Activated CD4-positive, alpha-beta memory T cell treated with anti-CD3 and anti-CD28 coated beads for 36 hours (primary cell): ENCODE results near the gene EPB41L4B. TPM values are rescaled to one million over a fixed set of nuclear protein-coding genes. Genes with fewer than 3 reads are reported as not detected.
"Not testable (repeated sequence)": the region's sequence is repeated elsewhere in the genome, so short reads cannot be mapped to it uniquely, and the experiment has no call there.

Source experiments
- CTCF ChIA-PET: fragments of 350-600 bp; sonication (Branson Sonifier 250); formaldehyde crosslinking; loops from one replicate; lab custom pipeline; 2021; ENCODE audit warnings: antibody characterized with exemption, inconsistent platforms; lab: Charles Lee
- POLR2A ChIA-PET: fragments of 350-600 bp; sonication (Branson Sonifier 250); formaldehyde crosslinking; loops from one replicate; lab custom pipeline; 2021; ENCODE audit warnings: antibody characterized with exemption; lab: Charles Lee
- DNase-seq: peaks from one replicate; pipeline ENCODE4 v3.0.0-alpha.2; 2020
- H3K27ac Mint-ChIP-seq: one replicate; pipeline ENCODE4 v1.8.0; 2021; ENCODE audit warnings: mixed read lengths
- H3K27me3 Mint-ChIP-seq: one replicate; pipeline ENCODE4 v1.8.0; 2021; ENCODE audit warnings: mixed read lengths
- H3K36me3 Mint-ChIP-seq: one replicate; pipeline ENCODE4 v1.8.0; 2021; ENCODE audit warnings: mixed read lengths
- H3K4me1 Mint-ChIP-seq: one replicate; pipeline ENCODE4 v1.8.0; 2021; ENCODE audit warnings: low read depth, mixed read lengths
- H3K4me3 Mint-ChIP-seq: one replicate; pipeline ENCODE4 v1.8.0; 2021; ENCODE audit warnings: mild to moderate bottlenecking, mixed read lengths
- H3K9me3 Mint-ChIP-seq: one replicate; pipeline ENCODE4 v1.8.0; 2021; ENCODE audit warnings: mixed read lengths
- intact Hi-C: fragments of 100-400 bp; cut with micrococcal nuclease; formaldehyde crosslinking; loops from one replicate; pipeline ENCODE4 v1.15.1; 2023
- total RNA-seq, 2 experiments: library from RNA; stranded (reverse); gene quantifications; one replicate each; pipeline ENCODE4 v1.2.3, GENCODE V29; 2021

The EPB41L4B gene
- total RNA-seq, 2 experiments from 2014 or later, result 0.17 to 0.21 TPM

DNA sequence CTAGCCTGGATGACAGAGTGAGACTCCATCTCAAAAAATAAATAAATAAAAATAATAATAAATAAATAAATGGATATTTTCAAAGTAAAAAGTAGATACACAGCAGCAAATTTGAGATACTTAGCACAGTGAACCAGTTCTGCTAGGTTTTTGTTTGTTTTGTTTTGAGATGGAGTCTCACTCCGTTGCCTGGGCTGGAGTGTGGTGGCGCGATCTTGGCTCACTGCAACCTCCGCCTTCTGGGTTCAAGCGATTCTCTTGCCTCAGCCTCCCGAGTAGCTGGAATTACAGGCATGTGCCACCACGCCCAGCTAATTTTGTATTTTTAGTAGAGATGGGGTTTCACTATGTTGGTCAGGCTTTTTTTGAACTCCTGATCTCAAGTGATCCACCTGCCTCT is 20.1 kb upstream of the EPB41L4B start:
- H3K4me3 Mint-ChIP-seq, H3K4me1 Mint-ChIP-seq, CTCF ChIA-PET, POLR2A ChIA-PET, intact Hi-C loops, DNase-seq, H3K27me3 Mint-ChIP-seq, H3K27ac Mint-ChIP-seq, H3K9me3 Mint-ChIP-seq, H3K36me3 Mint-ChIP-seq: not testable (repeated sequence)

DNA sequence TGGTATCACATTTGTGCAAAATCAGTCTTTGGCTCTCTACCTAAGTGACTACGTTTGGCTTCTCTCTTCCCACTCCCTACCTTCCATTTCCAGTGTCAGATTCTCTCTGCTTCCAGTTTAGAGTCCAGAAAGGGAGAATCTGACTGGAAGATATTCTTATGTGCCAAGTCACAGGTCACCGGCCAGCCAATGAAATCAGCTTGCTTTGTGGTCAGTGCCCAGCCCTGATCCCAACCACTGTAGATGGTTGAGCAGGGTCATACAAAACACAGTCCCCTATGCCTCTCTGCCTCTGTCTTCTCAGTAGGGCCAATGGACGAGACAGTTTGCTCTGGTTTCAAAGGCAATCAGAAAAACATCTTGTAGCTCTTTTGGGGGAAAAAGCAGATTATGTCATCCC is 15.6 kb upstream of the EPB41L4B start:
- ChIA-PET POLR2A (no interaction called here), CTCF (no interaction called here)
- intact Hi-C loops, result no loop called here
- Mint-ChIP-seq H3K9me3 (no peaks in the 10 kb centered on the region), H3K4me3 (no peak overlapping the region), H3K27me3 (peaks cover 2% of the 10 kb centered on the region), H3K4me1 (no peaks in the 10 kb centered on the region), H3K27ac (no peak overlapping the region), H3K36me3 (no peaks in the 10 kb centered on the region)
- no peak for DNase-seq

DNA sequence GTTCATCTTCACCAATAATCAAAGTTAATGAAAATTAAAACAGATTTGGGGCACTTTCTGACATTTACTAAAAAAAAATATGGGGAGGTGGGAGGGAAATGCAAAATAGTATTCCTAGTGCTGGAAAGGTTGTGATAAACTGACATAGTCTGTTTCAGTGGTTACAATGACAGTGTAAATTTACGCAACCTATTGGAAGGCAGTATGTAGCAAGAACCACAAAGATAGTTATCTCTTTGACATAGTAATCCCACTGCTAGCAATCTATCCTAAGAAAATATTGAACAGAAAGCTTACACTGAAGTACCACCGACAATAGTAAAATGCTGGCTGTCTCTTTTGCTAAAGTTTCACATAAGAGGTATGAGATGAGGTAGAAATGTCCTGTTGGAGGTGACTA is 15.1 kb upstream of the EPB41L4B start:
- Mint-ChIP-seq H3K36me3 (no peaks in the 10 kb centered on the region), H3K4me3 (no peak overlapping the region), H3K27ac (no peak overlapping the region), H3K9me3 (no peaks in the 10 kb centered on the region), H3K27me3 (peaks cover 2% of the 10 kb centered on the region), H3K4me1 (no peaks in the 10 kb centered on the region)
- CTCF ChIA-PET, result no interaction called here
- no peak for DNase-seq
- POLR2A ChIA-PET, result no interaction called here
- intact Hi-C loops, result no loop called here

DNA sequence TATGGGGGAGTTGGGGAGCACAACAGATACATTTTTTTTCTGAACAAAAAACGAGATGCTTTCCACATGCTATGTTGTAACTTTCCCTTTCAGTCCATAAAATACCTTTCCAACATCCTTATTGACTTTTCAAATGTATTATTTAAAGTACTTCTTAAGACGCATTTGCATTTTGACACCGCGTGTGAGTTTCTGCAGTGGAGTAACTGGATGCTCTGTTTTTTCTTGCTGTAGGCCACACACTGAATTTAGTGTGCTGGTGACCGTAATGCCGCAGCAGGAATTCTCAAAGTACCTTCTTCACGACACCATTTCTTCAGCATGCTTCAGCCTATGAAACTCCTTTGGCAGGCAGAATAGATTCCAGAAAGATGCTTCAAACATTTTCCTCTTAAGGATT is 14.3 kb upstream of the EPB41L4B start:
- intact Hi-C loops, result no loop called here
- ChIA-PET CTCF (no interaction called here), POLR2A (no interaction called here)
- Mint-ChIP-seq H3K4me1 (no peaks in the 10 kb centered on the region), H3K9me3 (no peaks in the 10 kb centered on the region), H3K27me3 (peaks cover 2% of the 10 kb centered on the region), H3K4me3 (no peak overlapping the region), H3K27ac (no peak overlapping the region), H3K36me3 (no peaks in the 10 kb centered on the region)
- no peak for DNase-seq

DNA sequence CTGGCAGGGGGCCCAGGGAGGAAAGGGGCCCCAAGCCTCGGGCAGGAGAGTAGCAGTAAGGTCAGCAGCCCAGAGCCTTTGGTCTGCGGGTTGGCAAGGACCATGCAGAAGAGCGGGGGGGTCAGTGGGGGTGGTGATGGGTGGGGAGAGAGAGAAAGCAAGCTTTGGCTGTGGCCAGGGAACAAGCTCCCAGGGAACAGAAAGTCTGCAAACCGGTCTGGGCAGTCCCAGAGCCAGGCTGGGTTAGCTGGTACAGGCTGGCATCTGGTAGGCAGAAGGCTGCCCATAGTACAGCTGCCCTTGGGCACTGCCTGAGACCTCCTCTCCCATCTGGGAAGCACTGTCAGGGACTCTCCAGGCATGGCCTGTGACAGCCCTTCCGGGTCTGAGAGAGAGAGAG is 10.5 kb upstream of the EPB41L4B start:
- CTCF ChIA-PET, result no interaction called here
- intact Hi-C loops, result no loop called here
- Mint-ChIP-seq H3K4me1 (no peaks in the 10 kb centered on the region), H3K4me3 (no peak overlapping the region), H3K36me3 (no peaks in the 10 kb centered on the region), H3K27me3 (peaks cover 14% of the 10 kb centered on the region), H3K27ac (no peak overlapping the region), H3K9me3 (no peaks in the 10 kb centered on the region)
- no peak for DNase-seq
- POLR2A ChIA-PET, result no interaction called here

DNA sequence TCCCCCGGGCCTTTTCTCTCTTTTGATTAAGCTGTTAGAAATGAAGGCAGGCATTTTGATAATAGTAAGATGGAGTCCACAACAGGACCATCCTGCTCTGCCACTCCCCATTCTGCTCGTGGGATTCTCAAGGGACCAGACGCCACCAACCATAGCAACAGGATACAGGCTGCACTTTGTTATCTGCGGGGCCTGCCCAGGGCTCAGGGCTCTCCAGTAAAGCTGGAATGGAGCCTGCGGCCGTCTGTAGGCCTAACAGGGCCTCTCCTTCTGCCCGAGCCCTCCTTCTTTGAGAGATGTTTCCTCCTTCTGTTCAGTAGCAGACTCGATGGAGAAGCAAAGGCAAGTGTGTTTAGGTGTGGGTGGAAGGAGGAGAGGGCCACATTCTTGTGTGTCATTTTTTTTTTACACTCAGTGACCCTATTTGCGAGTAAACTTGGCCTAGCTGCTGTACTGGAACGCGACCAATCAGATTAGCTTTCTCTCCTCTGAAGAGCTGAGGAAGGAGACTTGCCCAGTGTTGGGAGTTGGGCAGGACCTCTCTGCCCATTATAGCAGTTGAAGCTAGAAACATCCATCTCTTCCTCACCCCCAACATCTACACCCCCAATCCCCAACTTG is 8.9 kb upstream of the EPB41L4B start:
- Mint-ChIP-seq H3K4me3 (no peak overlapping the region), H3K9me3 (no peaks in the 10 kb centered on the region), H3K27ac (no peak overlapping the region), H3K36me3 (no peaks in the 10 kb centered on the region), H3K27me3 (peaks cover 15% of the 10 kb centered on the region), H3K4me1 (no peaks in the 10 kb centered on the region)
- intact Hi-C loops, result loop anchor here (10.0 kb wide), 2 partner anchors 145 to 465 kb away; partner anchors contain the start of gene ACTL7A
- CTCF ChIA-PET, result no interaction called here
- POLR2A ChIA-PET, result no interaction called here
- DNase-seq, result no peak

DNA sequence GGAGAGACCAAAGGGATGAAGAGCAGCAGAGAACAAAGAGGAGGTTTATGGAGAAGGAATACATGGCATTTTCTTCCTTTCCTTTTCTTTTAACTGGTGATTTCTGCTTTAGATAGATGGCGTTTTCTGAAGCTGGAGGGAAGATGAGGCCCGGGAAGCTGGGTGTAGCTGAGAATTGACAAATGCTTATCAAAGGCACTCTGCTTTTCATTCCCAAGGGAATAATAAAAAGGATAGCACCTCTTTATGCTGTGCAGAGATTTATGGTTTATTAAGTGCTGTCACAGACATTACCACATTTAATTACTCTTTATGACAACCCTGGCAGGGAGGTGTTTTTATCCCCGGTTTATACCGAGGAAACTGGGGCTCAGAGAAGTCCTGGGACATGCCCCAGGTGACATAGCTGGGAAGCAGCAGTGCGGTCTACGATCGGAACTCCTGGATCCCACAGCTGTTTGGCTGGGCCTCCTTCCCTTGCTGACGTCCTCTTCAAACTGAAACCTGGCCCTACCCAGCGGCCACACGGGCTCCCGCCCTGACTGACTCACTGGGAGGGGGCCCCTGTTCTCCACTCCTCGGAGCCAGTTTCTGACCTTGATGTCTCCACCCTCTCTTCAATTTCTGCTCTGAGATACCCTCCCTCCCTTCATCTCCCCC is 8.2 kb upstream of the EPB41L4B start:
- H3K4me3 Mint-ChIP-seq, result no peak overlapping the region
- ChIA-PET POLR2A (no interaction called here), CTCF (interaction anchor here (0.6 kb wide), 1 partner anchor 465 kb away, joined by 4 read pairs; no protein-coding TSS in a partner anchor)
- peaks cover 15% of the 10 kb centered on the region for H3K27me3 Mint-ChIP-seq
- H3K4me1 Mint-ChIP-seq, result no peaks in the 10 kb centered on the region
- no peaks in the 10 kb centered on the region for H3K36me3 Mint-ChIP-seq
- no peak overlapping the region for H3K27ac Mint-ChIP-seq
- DNase-seq, result no peak
- intact Hi-C loops, result loop anchor here (10.0 kb wide), 2 partner anchors 144 to 464 kb away; partner anchors contain the start of gene ACTL7A
- no peaks in the 10 kb centered on the region for H3K9me3 Mint-ChIP-seq

DNA sequence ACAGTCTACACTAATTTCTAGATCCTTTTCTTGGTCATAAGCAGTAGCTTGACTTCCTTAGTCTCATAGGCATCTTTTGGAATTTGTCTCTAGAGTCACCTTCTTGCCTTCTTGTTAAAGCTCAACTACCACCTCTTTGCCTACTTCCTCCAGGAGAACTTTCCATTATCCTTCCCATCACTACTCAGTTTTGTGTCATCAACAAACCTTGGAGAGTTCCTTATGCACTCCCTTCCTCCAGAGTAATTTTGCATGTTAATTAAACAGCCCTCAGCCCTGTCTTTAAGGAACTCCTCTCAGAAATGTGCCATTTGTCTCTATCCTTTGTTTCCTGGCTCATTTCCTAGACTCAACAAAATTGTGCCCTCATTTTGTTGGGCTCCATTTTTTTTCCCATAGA is 4.2 kb upstream of the EPB41L4B start:
- intact Hi-C loops, result loop anchor here (10.0 kb wide), 2 partner anchors 140 to 460 kb away; partner anchors contain the start of gene ACTL7A
- Mint-ChIP-seq H3K27me3 (peaks cover 33% of the 10 kb centered on the region), H3K4me3 (no peak overlapping the region), H3K27ac (no peak overlapping the region), H3K36me3 (no peaks in the 10 kb centered on the region), H3K9me3 (no peaks in the 10 kb centered on the region), H3K4me1 (peaks cover 2% of the 10 kb centered on the region)
- DNase-seq, result no peak
- ChIA-PET POLR2A (no interaction called here), CTCF (no interaction called here)

DNA sequence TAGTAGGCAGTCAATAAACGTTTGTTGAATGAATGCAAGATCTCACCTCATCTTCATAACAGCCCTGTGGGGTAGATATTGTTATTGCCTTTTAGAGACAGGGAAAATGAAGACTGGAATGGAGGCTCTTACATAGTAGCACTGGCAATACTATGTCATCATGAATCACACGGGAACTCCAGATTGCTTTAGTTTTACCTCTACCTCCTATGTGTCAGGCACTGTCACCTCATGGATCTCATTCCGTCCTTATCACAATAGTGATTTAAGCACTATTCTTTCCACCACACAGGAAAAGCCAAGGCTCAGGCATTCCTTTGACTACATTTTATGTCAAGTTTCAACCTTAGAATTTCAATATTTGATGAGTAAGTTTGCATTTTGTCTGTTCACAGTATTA is 2.9 kb upstream of the EPB41L4B start:
- peaks cover 37% of the 10 kb centered on the region for H3K27me3 Mint-ChIP-seq
- no peak overlapping the region for H3K4me3 Mint-ChIP-seq
- POLR2A ChIA-PET, result no interaction called here
- H3K4me1 Mint-ChIP-seq, result peaks cover 6% of the 10 kb centered on the region
- H3K36me3 Mint-ChIP-seq, result no peaks in the 10 kb centered on the region
- H3K9me3 Mint-ChIP-seq, result no peaks in the 10 kb centered on the region
- no peak overlapping the region for H3K27ac Mint-ChIP-seq
- intact Hi-C loops, result loop anchor here (5.0 to 10.0 kb wide), 3 partner anchors 139 to 459 kb away; partner anchors contain the start of gene ACTL7A
- CTCF ChIA-PET, result interaction anchor here (1.1 kb wide), 1 partner anchor 10 kb away, joined by 4 read pairs; no protein-coding TSS in a partner anchor
- no peak for DNase-seq

DNA sequence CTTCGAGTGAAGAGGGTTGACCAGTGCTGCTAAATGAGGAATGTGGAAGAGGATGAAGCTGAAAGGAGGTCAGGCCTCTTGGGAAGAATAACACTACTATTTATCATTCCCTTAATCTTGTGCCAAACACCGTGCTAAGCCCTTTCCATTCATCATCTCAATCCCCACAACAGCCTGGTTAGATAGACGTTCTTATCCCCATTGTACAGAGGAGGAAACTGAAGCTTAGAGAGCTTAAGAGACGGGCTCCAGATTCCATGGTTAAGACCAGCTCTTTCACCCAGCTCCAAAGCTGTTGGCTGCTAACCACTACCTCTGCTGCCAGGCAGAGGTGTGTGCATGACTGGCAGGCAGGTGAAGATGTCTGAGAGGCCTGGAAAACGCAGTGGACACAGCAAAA is 868 bp upstream of the EPB41L4B start:
- intact Hi-C loops, result loop anchor here (1.0 to 10.0 kb wide), 6 partner anchors 77 to 457 kb away; partner anchors contain the start of genes ABITRAM, ACTL7A and ELP1
- Mint-ChIP-seq H3K36me3 (no peaks in the 10 kb centered on the region), H3K4me1 (peaks cover 8% of the 10 kb centered on the region), H3K27me3 (peaks cover 45% of the 10 kb centered on the region), H3K4me3 (no peak overlapping the region), H3K27ac (no peak overlapping the region), H3K9me3 (no peaks in the 10 kb centered on the region)
- POLR2A ChIA-PET, result interaction anchor here (0.6 kb wide), 1 partner anchor 88 kb away, joined by 3 read pairs; no protein-coding TSS in a partner anchor
- CTCF ChIA-PET, result interaction anchor here (0.6 to 0.9 kb wide), 3 partner anchors 14 to 79 kb away, joined by 3 to 4 read pairs (median 3); no protein-coding TSS in a partner anchor
- DNase-seq, result no peak

DNA sequence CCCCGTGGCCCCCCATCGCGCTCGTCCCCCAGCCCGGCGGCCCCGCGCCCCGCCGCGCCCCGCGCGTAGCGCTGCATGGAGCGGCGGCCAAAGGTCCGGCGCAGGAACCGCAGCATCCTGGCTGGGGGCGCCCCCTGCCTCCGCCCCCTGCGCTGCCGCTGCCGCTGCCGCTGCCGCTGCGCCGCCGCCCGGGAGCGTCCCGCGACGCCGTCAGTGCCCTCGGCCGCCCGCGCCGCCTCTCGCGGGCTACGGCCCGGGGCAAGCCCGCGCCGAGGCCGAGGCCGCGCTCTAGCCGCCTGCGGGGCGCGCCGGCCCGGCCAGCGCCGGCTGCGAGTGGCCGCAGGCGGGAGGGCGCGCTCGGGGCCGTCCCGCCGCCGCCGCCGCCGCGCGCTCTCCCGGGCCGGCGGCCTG is 523 bp downstream of the EPB41L4B start:
- Mint-ChIP-seq H3K4me1 (peaks cover 8% of the 10 kb centered on the region), H3K27ac (no peak overlapping the region), H3K9me3 (no peaks in the 10 kb centered on the region), H3K27me3 (peaks cover 54% of the 10 kb centered on the region), H3K36me3 (no peaks in the 10 kb centered on the region), H3K4me3 (no peak overlapping the region)
- ChIA-PET CTCF (no interaction called here), POLR2A (no interaction called here)
- intact Hi-C loops, result loop anchor here (2.0 to 10.0 kb wide), 4 partner anchors 92 to 456 kb away; partner anchors contain the start of gene ACTL7A
- DNase-seq, result no peak

DNA sequence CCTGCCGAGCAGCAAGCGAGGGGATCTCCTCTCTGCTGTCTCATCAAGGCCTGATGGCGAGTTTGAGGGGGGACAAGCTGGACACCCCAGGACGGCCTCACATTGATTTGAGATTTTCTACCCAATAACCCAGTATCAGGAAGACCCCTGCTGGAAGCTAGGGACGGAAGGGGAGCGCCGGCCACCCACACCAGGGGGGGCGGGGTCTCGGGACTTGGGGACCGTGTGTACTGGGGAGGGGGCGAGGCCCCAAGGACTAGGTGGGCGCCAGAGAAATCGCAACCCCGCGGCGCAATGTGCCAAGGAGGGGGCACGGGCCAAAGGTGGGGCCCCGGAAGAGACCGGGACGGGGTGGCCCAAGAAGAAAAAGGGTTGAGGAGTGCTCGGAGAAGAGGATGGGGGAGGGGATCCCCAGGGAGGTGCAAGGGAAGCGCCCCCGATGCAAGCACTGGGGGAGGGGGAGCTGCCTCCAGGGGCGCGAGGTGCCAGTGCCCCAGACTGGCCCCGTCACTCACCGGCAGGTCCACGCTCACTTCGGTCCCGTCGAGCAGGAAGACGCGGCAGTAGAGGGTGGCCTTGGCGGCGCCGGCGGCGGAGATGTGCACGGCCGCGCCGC is 1.1 kb downstream of the EPB41L4B start:
- H3K4me3 Mint-ChIP-seq, result peak overlapping the region; percentile 51
- H3K4me1 Mint-ChIP-seq, result peaks cover 8% of the 10 kb centered on the region
- DNase-seq, result peak; percentile 18
- ChIA-PET CTCF (interaction anchor here (0.5 kb wide), 1 partner anchor 391 kb away, joined by 3 read pairs; no protein-coding TSS in a partner anchor), POLR2A (no interaction called here)
- no peaks in the 10 kb centered on the region for H3K9me3 Mint-ChIP-seq
- intact Hi-C loops, result loop anchor here (2.0 to 10.0 kb wide), 4 partner anchors 93 to 455 kb away; partner anchors contain the start of gene ACTL7A
- peaks cover 58% of the 10 kb centered on the region for H3K27me3 Mint-ChIP-seq
- H3K27ac Mint-ChIP-seq, result no peak overlapping the region
- H3K36me3 Mint-ChIP-seq, result no peaks in the 10 kb centered on the region
